GM23248 (cell line): ENCODE results near the gene ST6GALNAC3. TPM values are rescaled to one million over a fixed set of nuclear protein-coding genes. Genes with fewer than 3 reads are reported as not detected.
A peak's percentile ranks its signal among the peaks of the same experiment; 100 is the strongest.

Experiments used
- DNase-seq: peaks from one replicate; pipeline ENCODE4 v3.0.0-alpha.2; 2015
- H2AFZ ChIP-seq: fragments of 200-600 bp; sonication (generic); 2 replicates; pipeline ENCODE4 v1.6.1; 2016; ENCODE audit warnings: antibody characterized with exemption
- H3F3A ChIP-seq: fragments of 200-600 bp; sonication (generic); 2 replicates; pipeline ENCODE4 v1.6.1; 2016; ENCODE audit warnings: mild to moderate bottlenecking, antibody characterized with exemption, mixed run types; ENCODE audit not compliant: insufficient read depth
- H3K27ac ChIP-seq: fragments of 200-600 bp; sonication (generic); 2 replicates; pipeline ENCODE4 v1.5.1; 2016; ENCODE audit warnings: mild to moderate bottlenecking
- H3K27me3 ChIP-seq: fragments of 200-600 bp; sonication (generic); replicated peaks from 2 replicates; pipeline ENCODE4 v1.6.1; 2016; ENCODE audit warnings: mild to moderate bottlenecking; ENCODE audit not compliant: insufficient read depth
- H3K36me3 ChIP-seq: fragments of 200-600 bp; sonication (generic); 2 replicates; pipeline ENCODE4 v1.6.1; 2016; ENCODE audit warnings: low read depth, mild to moderate bottlenecking
- H3K4me1 ChIP-seq: fragments of 200-600 bp; sonication (generic); 2 replicates; pipeline ENCODE4 v1.6.1; 2016; ENCODE audit warnings: mild to moderate bottlenecking; ENCODE audit not compliant: insufficient read depth
- H3K4me2 ChIP-seq: fragments of 200-600 bp; sonication (generic); one replicate; pipeline ENCODE4 v1.6.1; 2016; ENCODE audit warnings: mild to moderate bottlenecking; ENCODE audit not compliant: unreplicated experiment
- H3K4me3 ChIP-seq: fragments of 200-600 bp; sonication (generic); 2 replicates; pipeline ENCODE4 v1.5.1; 2016; ENCODE audit warnings: mild to moderate bottlenecking
- H3K79me2 ChIP-seq: fragments of 200-600 bp; sonication (generic); 2 replicates; pipeline ENCODE4 v1.6.1; 2016; ENCODE audit warnings: mild to moderate bottlenecking; ENCODE audit not compliant: insufficient read depth
- H3K9ac ChIP-seq: fragments of 200-600 bp; sonication (generic); 2 replicates; pipeline ENCODE4 v1.6.1; 2016; ENCODE audit warnings: mild to moderate bottlenecking
- H3K9me2 ChIP-seq: fragments of 200-600 bp; sonication (generic); 2 replicates; pipeline ENCODE4 v1.6.1; 2016; ENCODE audit warnings: mixed run types, mild to moderate bottlenecking, moderate library complexity; ENCODE audit not compliant: insufficient read depth
- H3K9me3 ChIP-seq: fragments of 200-600 bp; sonication (generic); one replicate; pipeline ENCODE4 v1.6.1; 2017; ENCODE audit warnings: low read depth
- H4K20me1 ChIP-seq: fragments of 200-600 bp; sonication (generic); 2 replicates; pipeline ENCODE4 v1.6.0; 2016; ENCODE audit not compliant: insufficient read depth
- EZH2 ChIP-seq: fragments of 200-600 bp; sonication (generic); IDR thresholded peaks from 2 replicates; pipeline ENCODE4 v1.6.1; 2018; ENCODE audit warnings: antibody characterized with exemption, mild to moderate bottlenecking; ENCODE audit not compliant: insufficient read depth, poor library complexity, severe bottlenecking
- EZH2phosphoT487 ChIP-seq: fragments of 200-600 bp; sonication (generic); IDR thresholded peaks from 2 replicates; pipeline ENCODE4 v1.6.1; 2018; ENCODE audit warnings: antibody characterized with exemption, moderate library complexity, mild to moderate bottlenecking, low read depth; ENCODE audit not compliant: insufficient read depth
- WGBS, 2 experiments: methylation state at CpG; one replicate each; pipeline ENCODE4 v1.1.6; 2015 to 2017; ENCODE audit warnings: low lambda C conversion rate in 2 of 2, low coverage in 1 of 2; ENCODE audit errors: missing lambda C conversion rate in 2 of 2; 5-methylcytosine and 5-hydroxymethylcytosine counted together
- in situ Hi-C: fragments of 300-500 bp; cut with MboI; formaldehyde crosslinking; loops from 2 replicates; pipeline ENCODE4 v1.15.0; 2020
- polyA plus RNA-seq: library from polyadenylated mRNA; unstranded; fragments of >200 nt; fragmentation: Nextera tagmentation; extraction: Ambion mirVana; gene quantifications from 2 replicates; pipeline ENCODE4 v1.2.1, GENCODE V29; 2016
- total RNA-seq: library from RNA; depleted of rRNA; stranded (reverse); fragments of >200 nt; shearing (Covaris generic); gene quantifications from 2 replicates; pipeline ENCODE4 v1.2.3, GENCODE V29; 2014

The ST6GALNAC3 gene
- total and polyA plus RNA-seq, 2 experiments from 2014 or later: not detected

DNA sequence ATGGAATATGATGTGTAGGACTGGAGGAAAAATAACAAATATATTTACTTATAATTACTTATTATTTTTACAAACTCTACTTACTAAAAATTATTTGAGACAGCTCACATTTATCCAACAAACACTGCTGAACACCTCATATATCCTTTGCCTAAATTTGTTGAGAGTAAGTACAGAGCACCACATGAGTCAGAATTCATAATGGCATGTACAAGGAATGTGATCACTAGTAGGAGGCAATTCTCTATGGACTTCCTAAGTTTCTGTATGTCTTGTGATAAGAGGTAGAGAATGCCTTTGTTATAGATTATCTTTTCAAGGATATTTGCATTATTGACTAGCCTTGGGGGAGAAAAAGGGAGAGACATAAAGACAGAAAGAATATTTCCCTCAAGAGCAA is 8.2 kb upstream of the ST6GALNAC3 start:
- H3K9ac ChIP-seq: no peak overlapping the region
- DNase-seq: peak; percentile 31
- H3K9me3 ChIP-seq: no peaks in the 10 kb centered on the region
- no peak overlapping the region for H3K27ac ChIP-seq
- no peaks in the 10 kb centered on the region for H3F3A ChIP-seq
- H3K4me3 ChIP-seq: no peak overlapping the region
- H2AFZ ChIP-seq: no peak overlapping the region
- H3K27me3 ChIP-seq: no peaks in the 10 kb centered on the region
- no peaks in the 10 kb centered on the region for H3K79me2 ChIP-seq
- in situ Hi-C loops: no loop called here
- no peaks in the 10 kb centered on the region for H4K20me1 ChIP-seq
- H3K4me1 ChIP-seq: no peaks in the 10 kb centered on the region
- H3K9me2 ChIP-seq: no peaks in the 10 kb centered on the region
- H3K36me3 ChIP-seq: no peaks in the 10 kb centered on the region
- TF ChIP-seq EZH2phosphoT487: no peak
- TF ChIP-seq EZH2: no peak
- no peak overlapping the region for H3K4me2 ChIP-seq

DNA sequence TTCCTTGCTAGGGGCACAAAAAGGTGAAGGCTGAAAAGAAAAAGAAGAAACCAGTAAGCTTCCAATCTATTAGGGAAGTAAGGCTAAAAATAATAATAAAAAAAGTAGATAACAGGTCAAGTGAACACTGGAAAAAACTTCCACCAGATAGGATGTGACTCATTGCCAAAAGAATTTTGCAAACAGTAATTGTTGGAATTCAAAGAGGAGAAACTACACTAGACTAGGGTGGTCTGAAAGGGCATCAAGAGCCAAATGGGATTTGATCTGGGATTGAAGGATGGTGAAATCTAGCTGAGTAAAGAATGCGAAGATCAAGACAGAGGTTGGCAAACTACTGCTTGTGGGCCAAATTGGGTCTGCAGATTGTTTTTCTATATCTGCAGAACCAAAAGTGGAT is 6.0 kb upstream of the ST6GALNAC3 start:
- Histone ChIP-seq H3K36me3 (no peaks in the 10 kb centered on the region), H2AFZ (no peak overlapping the region), H3K4me1 (no peaks in the 10 kb centered on the region), H3K9ac (no peak overlapping the region), H3K27me3 (0 out of 2 replicates have a peak, but pooled peaks cover 5% of the 10 kb centered on the region), H3K27ac (no peak overlapping the region), H3K79me2 (no peaks in the 10 kb centered on the region), H4K20me1 (no peaks in the 10 kb centered on the region), H3K9me2 (no peaks in the 10 kb centered on the region), H3K4me3 (no peak overlapping the region), H3K9me3 (no peaks in the 10 kb centered on the region), H3F3A (no peaks in the 10 kb centered on the region), H3K4me2 (no peak overlapping the region)
- peak; percentile 19 for DNase-seq
- TF ChIP-seq EZH2 (no peak), EZH2phosphoT487 (no peak)
- 50 to 58% methylated on average over 1 of the region's 1 CpG for WGBS, 2 experiments
- in situ Hi-C loops: no loop called here

DNA sequence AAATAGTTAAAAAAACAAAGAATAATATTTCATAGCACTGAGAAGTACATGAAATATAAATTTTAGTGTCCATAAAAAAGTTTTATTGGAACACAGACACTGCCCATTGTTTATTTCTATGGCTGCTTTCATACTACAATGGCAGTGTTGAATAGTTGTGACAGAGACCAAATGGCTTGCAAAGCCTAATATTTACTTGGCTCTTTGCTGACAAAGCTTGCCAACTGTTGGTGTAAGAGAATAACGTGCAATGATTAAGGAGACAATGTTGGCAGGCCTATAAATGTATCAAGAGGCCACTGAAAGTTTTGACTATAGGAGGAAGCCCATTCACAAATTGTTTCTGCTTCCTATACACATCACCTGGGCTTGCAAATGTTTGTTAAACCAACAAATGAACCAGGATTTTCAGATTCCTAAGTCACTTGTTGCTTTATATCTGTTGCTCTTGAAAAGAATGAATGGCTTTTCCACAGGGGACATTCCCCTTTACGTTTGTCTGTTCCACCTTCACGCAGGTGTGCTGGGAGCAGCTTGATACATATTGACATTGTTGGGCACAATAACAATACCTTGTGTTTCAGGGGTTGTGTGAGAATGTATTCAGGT is 5.5 kb upstream of the ST6GALNAC3 start:
- in situ Hi-C loops: no loop called here
- no peaks in the 10 kb centered on the region for H3K4me1 ChIP-seq
- H3K79me2 ChIP-seq: no peaks in the 10 kb centered on the region
- H3K9me2 ChIP-seq: no peaks in the 10 kb centered on the region
- H3K9ac ChIP-seq: no peak overlapping the region
- no peak for DNase-seq
- H3K4me3 ChIP-seq: no peak overlapping the region
- H3F3A ChIP-seq: no peaks in the 10 kb centered on the region
- no peak overlapping the region for H2AFZ ChIP-seq
- no peaks in the 10 kb centered on the region for H4K20me1 ChIP-seq
- no peaks in the 10 kb centered on the region for H3K9me3 ChIP-seq
- H3K4me2 ChIP-seq: no peak overlapping the region
- no peaks in the 10 kb centered on the region for H3K36me3 ChIP-seq
- 49 to 57% methylated on average over 3 of the region's 3 CpGs for WGBS, 2 experiments
- no peak overlapping the region for H3K27ac ChIP-seq
- 0 out of 2 replicates have a peak, but pooled peaks cover 5% of the 10 kb centered on the region for H3K27me3 ChIP-seq
- TF ChIP-seq EZH2phosphoT487 (no peak), EZH2 (no peak)

DNA sequence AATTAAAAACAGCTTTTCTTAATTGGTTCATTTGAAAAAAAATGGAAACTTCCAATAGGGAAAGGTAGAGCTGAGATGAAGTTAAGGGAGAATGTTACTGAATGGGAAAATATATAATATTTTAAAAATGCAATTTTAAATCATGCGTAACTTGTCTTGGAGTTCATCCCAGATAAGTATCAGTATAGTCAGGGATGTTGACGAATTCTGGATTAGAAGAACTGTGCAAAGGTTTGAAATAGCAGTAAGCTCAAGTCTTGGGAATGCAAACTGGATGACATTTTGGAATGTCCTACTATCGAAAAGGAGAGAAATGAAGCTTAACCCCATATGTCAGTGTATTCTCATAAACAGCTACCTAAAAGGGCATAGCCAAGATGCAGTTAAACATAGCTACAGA is 4.0 kb upstream of the ST6GALNAC3 start:
- no peak overlapping the region for H2AFZ ChIP-seq
- no peak overlapping the region for H3K4me2 ChIP-seq
- no peaks in the 10 kb centered on the region for H3K9me2 ChIP-seq
- WGBS, 2 experiments: 81 to 85% methylated on average over 3 of the region's 3 CpGs
- H3K9me3 ChIP-seq: no peaks in the 10 kb centered on the region
- no peaks in the 10 kb centered on the region for H3K79me2 ChIP-seq
- no peaks in the 10 kb centered on the region for H3K36me3 ChIP-seq
- in situ Hi-C loops: no loop called here
- no peak for DNase-seq
- no peaks in the 10 kb centered on the region for H4K20me1 ChIP-seq
- H3K4me3 ChIP-seq: no peak overlapping the region
- no peaks in the 10 kb centered on the region for H3K4me1 ChIP-seq
- no peaks in the 10 kb centered on the region for H3F3A ChIP-seq
- H3K27ac ChIP-seq: no peak overlapping the region
- TF ChIP-seq EZH2phosphoT487 (no peak), EZH2 (no peak)
- 0 out of 2 replicates have a peak, but pooled peaks cover 5% of the 10 kb centered on the region for H3K27me3 ChIP-seq
- no peak overlapping the region for H3K9ac ChIP-seq

DNA sequence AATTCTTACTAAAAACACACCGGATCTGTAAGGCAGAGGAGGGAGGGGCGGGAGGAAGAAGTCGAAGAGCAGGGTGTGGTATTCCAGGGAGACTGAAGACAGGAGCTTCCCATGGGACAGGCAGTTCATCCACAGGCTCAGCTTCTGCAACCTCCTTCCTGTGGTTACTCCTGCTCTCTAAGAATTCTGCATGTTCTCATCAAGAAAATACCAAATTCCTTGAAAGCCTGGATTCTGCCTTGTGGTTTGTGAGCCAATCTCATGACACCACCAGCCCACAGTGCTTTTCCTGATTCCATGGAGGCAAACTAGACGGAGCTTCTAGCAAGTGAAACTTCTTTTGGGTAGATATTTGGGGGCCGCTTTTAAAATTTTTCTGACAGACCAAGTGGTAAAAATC is 1.1 kb upstream of the ST6GALNAC3 start:
- Histone ChIP-seq H3K27ac (no peak overlapping the region), H3F3A (no peaks in the 10 kb centered on the region), H3K9me2 (no peaks in the 10 kb centered on the region), H3K4me2 (no peak overlapping the region), H3K36me3 (no peaks in the 10 kb centered on the region), H3K79me2 (no peaks in the 10 kb centered on the region), H4K20me1 (no peaks in the 10 kb centered on the region), H3K27me3 (0 out of 2 replicates have a peak, but pooled peaks cover 9% of the 10 kb centered on the region), H2AFZ (no peak overlapping the region), H3K4me1 (no peaks in the 10 kb centered on the region), H3K4me3 (no peak overlapping the region), H3K9ac (no peak overlapping the region), H3K9me3 (no peaks in the 10 kb centered on the region)
- WGBS, 2 experiments: 71 to 76% methylated on average over 5 of the region's 5 CpGs
- TF ChIP-seq EZH2phosphoT487 (no peak), EZH2 (no peak)
- peak; percentile 81 for DNase-seq
- in situ Hi-C loops: no loop called here
